Stimulated activated memory B cell treated with anti-CD40 and anti-IgM and Interleukin-4, amounts not matched to agents 10 μg/mL and 1 μg/mL and 100 μg/mL, for 72 hours (primary cell): Measurements from ENCODE around the gene CSNK2A2.
A peak's percentile ranks its signal among the peaks of the same experiment; 100 is the strongest.

Source experiments
- ATAC-seq: fragments of 150-1000 bp; cut with Tn5 transposase; 2 replicates; pipeline ENCODE4 v1.10.0; 2021
- H3K27ac Mint-ChIP-seq: one replicate; pipeline ENCODE4 v1.8.0; 2022; ENCODE audit warnings: mild to moderate bottlenecking, mixed read lengths
- H3K27me3 Mint-ChIP-seq: one replicate; pipeline ENCODE4 v1.8.0; 2022; ENCODE audit warnings: mixed read lengths
- H3K36me3 Mint-ChIP-seq: one replicate; pipeline ENCODE4 v1.8.0; 2022; ENCODE audit warnings: mixed read lengths
- H3K4me1 Mint-ChIP-seq: one replicate; pipeline ENCODE4 v1.8.0; 2022; ENCODE audit warnings: mixed read lengths
- H3K4me3 Mint-ChIP-seq: one replicate; pipeline ENCODE4 v1.8.0; 2022; ENCODE audit warnings: mild to moderate bottlenecking, moderate library complexity, mixed read lengths
- H3K9me3 Mint-ChIP-seq: one replicate; pipeline ENCODE4 v1.8.0; 2022; ENCODE audit warnings: mixed read lengths

The CSNK2A2 gene

DNA sequence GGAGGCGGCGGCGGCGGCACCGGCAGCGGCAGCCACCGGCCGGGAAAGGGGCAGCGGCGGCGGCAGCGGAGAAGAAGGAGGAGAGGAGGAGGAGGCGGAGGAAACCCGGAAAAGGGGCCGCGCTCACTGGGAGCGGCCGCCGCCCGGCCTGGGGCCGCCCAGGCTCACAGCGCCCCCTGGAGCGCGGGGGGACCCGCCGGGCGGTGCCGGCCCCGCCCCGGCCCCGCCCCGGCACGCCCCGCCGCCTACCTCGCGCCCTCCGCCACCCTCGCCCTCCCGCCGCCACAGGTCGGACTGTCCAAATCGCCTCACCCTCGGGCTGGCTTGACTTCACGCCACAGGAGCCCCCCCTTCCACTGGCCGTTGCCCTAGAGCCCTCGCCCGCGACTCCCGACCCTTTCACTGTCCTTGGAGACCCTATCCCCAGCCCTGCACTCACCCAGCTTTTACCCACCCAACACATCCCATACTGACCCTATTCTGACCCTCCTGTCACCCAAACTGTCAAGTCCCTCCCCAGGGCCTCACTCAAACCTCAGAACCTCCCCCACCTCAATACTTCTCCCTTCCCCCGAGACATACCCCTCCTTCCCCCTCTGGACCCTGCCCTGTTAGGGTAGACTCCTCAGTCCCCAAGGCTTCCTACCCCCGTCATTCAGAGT is at the start of gene CSNK2A2:
Gene CSNK2A2 (minus strand): TSS at position 85 of the 662 bp plus-strand sequence. CDS start 370 bp downstream, outside the sequence.
- H3K27me3 Mint-ChIP-seq: no peaks in the 10 kb centered on the region
- H3K9me3 Mint-ChIP-seq: no peaks in the 10 kb centered on the region
- peaks cover 22% of the 10 kb centered on the region for H3K36me3 Mint-ChIP-seq
- peak within 1 kb of the TSS; percentile 78 for H3K27ac Mint-ChIP-seq
- H3K4me1 Mint-ChIP-seq: peaks cover 34% of the 10 kb centered on the region
- peak within 1 kb of the TSS; percentile 86 for H3K4me3 Mint-ChIP-seq
- ATAC-seq: peak; percentile 94

DNA sequence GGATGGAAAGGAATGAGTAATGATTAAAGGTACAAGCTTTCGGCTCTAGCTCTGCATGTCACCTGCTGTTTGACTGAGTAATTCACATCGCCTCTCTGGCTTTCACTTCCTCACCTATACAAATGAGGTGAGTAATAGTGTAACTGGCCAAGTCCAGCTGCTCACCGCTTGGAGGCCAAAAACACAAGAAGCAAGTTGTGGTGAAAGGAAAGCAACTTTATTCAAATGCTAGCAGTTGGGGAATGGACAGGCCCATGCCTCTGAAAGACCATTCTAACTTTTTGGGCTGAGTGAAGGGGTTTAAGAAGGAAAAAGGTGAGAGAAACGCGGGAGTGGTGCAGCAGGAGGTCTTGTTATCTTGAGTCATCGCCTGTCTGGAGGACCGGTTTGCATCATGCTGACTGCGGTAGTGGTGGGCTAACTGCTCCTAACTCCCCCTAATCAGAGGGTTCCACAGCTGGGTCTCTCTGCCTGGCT is 45.7 kb upstream of the CSNK2A2 start:
- ATAC-seq: peak; percentile 99
- Mint-ChIP-seq H3K36me3 (no peaks in the 10 kb centered on the region), H3K4me3 (peak overlapping the region; percentile 22), H3K9me3 (no peaks in the 10 kb centered on the region), H3K27ac (peak overlapping the region; percentile 80), H3K4me1 (peaks cover 32% of the 10 kb centered on the region), H3K27me3 (no peaks in the 10 kb centered on the region)

DNA sequence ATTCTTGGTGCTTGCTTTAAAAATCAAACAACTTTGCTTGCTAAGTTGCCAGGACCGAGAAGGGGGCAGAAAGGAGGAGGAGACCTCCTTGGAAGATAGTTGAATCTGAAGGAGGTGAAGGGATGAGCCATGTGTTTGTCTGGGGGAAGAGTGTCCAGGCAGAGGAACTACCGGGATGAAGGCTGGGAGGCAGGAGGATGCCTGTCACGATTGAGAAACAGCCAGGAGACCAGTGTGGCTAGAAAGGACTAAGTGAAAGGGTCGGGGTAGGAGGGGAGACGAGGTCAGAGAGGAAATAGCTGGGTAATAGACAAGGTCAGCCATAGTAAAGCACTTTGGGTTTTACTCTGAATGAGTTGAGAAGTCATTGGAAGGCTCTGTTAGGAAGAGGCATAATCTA is 38.9 kb upstream of the CSNK2A2 start:
- H3K4me1 Mint-ChIP-seq: peaks cover 14% of the 10 kb centered on the region
- no peak overlapping the region for H3K27ac Mint-ChIP-seq
- no peaks in the 10 kb centered on the region for H3K36me3 Mint-ChIP-seq
- H3K9me3 Mint-ChIP-seq: no peaks in the 10 kb centered on the region
- H3K4me3 Mint-ChIP-seq: no peak overlapping the region
- H3K27me3 Mint-ChIP-seq: no peaks in the 10 kb centered on the region
- no peak for ATAC-seq

DNA sequence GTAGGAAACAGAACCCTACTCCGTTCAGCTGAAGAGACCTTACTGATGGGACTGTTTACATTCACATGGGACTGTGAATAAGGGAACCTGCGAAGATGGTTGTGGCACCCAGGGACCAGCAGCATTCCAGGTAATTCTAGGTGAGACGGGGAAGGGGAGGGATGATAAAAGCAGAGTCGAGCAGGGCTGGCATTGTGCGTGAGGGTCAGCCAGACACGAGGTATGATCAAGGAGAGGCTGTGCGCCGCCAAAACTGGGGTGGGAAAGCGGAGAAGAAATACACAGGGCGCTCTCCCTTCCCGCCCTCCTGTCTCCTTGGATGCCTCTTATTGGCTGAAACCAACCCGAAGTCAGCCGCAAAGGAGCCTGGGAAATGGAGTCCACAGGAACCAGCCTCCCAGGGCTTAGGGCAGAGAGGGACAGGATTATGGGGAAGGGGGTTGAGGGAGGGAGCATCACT is 38.4 kb upstream of the CSNK2A2 start:
- Mint-ChIP-seq H3K36me3 (no peaks in the 10 kb centered on the region), H3K4me1 (peaks cover 14% of the 10 kb centered on the region), H3K9me3 (no peaks in the 10 kb centered on the region), H3K27ac (peak overlapping the region; percentile 24), H3K4me3 (peak overlapping the region; percentile 86), H3K27me3 (no peaks in the 10 kb centered on the region)
- peak; percentile 93 for ATAC-seq

DNA sequence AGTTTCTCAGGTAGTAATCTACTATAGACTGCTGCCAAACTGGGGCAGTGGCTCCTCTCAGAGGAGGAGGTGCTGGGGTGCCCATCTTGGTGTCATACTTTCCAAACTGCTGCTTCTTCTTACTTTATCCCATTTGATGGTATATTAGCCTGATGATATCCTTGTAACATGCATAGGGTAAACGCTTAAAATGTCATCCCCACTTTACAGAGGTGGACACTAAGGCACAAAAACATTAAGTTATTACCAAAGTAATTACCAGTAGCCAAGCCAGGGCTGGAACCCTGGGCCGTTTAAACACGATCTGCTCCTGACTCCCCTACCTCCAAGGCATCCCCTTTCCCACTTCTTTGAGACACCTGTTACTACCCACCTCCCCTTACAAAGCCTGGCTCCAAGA is 37.8 kb upstream of the CSNK2A2 start:
- Mint-ChIP-seq H3K36me3 (no peaks in the 10 kb centered on the region), H3K4me3 (peak overlapping the region; percentile 86), H3K27ac (peak overlapping the region; percentile 24), H3K27me3 (no peaks in the 10 kb centered on the region), H3K9me3 (no peaks in the 10 kb centered on the region), H3K4me1 (peaks cover 14% of the 10 kb centered on the region)
- no peak for ATAC-seq

DNA sequence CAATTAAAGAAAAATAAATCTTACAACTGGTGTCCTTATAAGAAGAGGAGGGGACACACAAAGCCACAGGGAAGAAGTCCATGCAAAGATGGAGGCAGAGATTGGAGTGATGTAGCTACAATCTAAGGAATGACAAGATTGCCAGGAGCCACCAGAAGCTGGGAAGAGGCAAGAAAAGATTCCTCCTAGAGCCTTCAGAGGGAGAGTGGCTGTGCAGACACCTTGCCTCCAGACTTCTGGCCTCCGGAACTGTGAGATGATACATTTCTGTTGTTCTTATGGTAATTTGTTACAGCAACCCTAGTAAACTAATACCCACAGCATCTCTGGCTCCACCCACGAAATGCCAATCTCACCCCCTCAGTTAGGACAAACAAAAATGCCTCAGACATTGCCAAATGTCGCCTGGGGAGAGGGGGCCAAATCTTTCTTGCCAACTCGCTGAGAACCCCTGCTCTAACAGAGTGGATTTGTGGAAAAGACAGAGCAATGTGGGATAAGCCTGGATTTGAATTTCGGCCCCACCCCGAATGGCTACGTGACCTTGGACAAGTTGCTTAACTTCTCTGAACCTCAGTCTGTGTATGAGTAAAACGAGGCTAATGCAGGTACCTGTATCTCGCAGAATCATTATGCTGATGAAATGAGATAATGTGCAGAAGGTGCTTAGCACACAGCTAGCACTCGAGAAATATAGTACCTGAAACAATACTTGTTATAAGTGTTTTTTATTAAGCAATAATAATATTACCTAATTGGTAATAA is 37.1 kb upstream of the CSNK2A2 start:
- no peak for ATAC-seq
- Mint-ChIP-seq H3K9me3 (no peaks in the 10 kb centered on the region), H3K36me3 (no peaks in the 10 kb centered on the region), H3K4me1 (peaks cover 14% of the 10 kb centered on the region), H3K4me3 (no peak overlapping the region), H3K27me3 (no peaks in the 10 kb centered on the region), H3K27ac (no peak overlapping the region)

DNA sequence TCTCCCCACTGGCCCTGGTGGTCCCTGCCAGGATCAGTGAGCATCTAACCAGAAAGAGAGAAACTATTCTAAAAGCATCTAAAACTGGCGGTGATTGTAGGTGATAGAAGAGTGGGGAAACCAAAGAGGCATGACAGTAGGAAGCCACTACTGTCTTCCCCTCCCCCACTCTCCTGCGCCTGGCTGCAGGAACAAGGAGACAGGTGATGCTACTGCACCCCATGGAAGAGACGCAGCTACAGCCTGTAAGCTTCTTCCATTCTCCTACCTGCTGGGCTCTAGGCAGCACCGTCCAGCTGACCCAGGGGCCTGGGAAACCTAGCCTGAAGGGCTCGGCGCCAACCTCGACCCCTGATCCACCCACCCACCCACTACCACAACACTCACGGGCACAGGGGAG is 32.4 kb upstream of the CSNK2A2 start:
- H3K27ac Mint-ChIP-seq: no peak overlapping the region
- no peaks in the 10 kb centered on the region for H3K4me1 Mint-ChIP-seq
- no peak for ATAC-seq
- no peak overlapping the region for H3K4me3 Mint-ChIP-seq
- H3K9me3 Mint-ChIP-seq: no peaks in the 10 kb centered on the region
- peaks cover 7% of the 10 kb centered on the region for H3K27me3 Mint-ChIP-seq
- H3K36me3 Mint-ChIP-seq: no peaks in the 10 kb centered on the region

DNA sequence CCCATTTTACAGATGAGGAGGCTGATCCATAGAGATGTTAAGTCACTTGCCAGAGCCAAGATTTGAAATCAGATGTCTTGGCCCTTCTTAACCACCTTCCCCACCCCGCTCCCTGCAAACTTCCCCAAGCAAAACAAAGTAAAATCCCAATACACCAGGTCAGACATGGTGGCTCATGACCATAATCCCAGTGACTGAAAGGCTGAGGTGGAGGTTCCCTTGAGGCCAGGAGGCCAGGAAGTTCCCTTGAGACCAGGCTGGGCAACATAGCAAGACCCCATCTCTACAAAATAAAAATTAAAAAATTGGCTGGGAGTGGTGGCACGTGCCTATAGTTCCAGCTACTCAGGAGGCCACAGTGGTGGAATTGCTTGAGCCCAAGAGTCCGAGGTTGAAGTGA is 28.9 kb upstream of the CSNK2A2 start:
- Mint-ChIP-seq H3K4me3 (no peak overlapping the region), H3K4me1 (no peaks in the 10 kb centered on the region), H3K27ac (no peak overlapping the region), H3K27me3 (peaks cover 25% of the 10 kb centered on the region), H3K9me3 (no peaks in the 10 kb centered on the region), H3K36me3 (no peaks in the 10 kb centered on the region)
- ATAC-seq: no peak

DNA sequence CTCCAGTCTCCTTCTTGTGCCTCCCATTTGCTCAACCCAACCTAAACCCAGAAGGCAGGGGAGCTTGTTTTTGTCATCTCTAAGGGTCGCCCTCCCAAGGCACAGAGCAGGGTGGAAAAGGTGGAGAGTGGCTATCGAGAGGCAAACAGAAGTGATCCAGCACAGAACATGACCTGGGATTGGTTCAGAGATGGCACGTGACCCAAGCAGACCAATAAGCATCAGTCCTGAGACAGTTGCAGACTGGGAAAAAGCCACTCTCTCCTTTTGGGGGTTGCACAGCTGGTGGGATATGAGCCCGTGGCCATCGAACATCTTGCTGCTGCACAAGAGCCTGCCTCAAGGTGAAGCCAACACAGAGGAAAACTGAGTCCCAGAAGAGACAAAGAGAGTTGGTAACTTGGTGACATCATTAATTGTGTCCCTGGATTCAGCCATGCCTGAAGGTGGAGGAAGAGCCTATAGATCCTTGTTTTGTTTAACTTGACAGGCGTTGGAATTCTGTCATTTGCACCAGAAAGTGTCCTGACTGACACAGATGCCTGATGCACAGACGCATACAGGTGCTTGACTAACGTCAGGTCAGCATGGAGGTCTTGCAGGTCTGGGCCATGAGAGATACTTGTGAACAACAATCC is 28.2 kb upstream of the CSNK2A2 start:
- Mint-ChIP-seq H3K9me3 (no peaks in the 10 kb centered on the region), H3K4me3 (no peak overlapping the region), H3K36me3 (no peaks in the 10 kb centered on the region), H3K27ac (no peak overlapping the region), H3K4me1 (no peaks in the 10 kb centered on the region), H3K27me3 (peaks cover 25% of the 10 kb centered on the region)
- no peak for ATAC-seq

DNA sequence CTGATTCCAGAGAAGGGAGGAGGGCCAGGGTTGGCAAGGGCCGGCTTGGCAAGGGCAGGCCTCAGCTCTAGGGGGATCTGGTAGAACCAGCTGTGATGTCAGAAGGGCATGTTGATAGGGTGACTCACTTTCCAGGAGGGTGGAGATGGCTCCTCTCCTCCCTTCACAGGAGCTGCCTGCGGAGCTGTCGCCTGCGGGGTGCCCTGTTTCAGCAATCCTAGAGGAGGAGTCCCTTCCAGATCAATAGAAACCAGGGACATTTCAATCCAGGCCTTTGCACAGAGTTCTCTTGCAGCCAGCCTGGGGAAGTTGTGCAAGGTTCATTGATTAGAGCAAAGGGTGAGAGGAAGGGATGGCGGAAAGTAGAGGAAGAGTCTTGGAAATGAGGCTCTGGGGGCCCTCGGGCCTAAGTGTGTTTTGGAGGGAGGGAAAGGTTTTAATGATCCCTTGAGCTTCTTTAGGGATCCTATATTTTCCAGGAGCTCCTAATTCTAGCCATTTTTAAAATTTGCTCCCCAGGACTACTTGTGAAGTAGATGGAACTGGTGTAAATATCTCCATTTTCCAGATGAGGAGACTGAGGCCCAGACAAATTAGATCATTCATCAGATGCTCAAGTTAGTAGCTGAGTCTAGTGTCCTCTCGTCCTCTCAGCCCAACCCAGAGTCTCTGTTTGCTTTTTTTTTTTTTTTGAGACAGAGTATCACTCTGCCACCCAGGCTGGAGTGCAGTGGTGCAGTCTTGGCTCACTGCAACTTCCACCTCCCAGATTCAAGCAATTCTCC is 24.8 kb upstream of the CSNK2A2 start:
- Mint-ChIP-seq H3K27ac (no peak overlapping the region), H3K4me1 (peaks cover 6% of the 10 kb centered on the region), H3K36me3 (no peaks in the 10 kb centered on the region), H3K27me3 (peaks cover 32% of the 10 kb centered on the region), H3K9me3 (peaks cover 3% of the 10 kb centered on the region), H3K4me3 (no peak overlapping the region)
- ATAC-seq: no peak

DNA sequence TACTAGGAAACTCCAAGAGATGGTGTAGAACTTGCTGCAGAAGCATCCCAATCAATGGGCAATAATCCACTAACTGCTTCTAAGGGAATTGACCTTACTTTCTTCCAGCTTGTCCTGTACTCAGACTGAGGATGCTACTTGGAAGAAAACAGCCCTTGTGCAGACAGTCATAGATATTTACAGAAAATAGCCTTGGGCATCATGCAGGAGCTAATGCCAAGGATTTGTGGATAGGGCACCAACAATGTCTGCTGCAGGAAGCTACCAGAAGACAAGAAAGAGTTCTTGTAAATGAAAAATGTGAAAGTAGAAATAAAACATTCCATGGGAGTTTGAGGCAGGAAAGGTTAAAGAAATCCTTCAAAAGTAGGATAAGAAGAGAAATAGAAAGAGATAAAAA is 21.5 kb upstream of the CSNK2A2 start:
- no peak for ATAC-seq
- no peak overlapping the region for H3K4me3 Mint-ChIP-seq

DNA sequence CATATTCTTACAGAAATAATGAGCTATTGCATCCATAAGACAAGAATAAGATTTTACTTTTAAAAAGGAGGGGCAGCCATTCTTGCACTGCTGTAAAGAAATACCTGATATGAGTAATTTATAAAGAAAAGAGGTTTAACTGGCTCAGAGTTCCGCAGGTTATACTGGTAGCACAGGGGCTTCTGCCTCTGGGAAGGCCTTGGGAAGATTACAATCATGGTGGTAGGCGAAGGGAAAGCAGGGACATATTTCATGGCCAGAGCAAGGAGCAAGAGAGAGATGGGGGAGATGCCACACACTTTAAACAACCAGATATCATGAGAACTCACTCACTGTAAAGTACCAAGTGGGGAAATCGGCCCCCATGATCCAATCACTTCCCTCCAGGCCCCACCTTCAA is 20.9 kb upstream of the CSNK2A2 start:
- peaks cover 22% of the 10 kb centered on the region for H3K4me1 Mint-ChIP-seq
- H3K4me3 Mint-ChIP-seq: no peak overlapping the region
- ATAC-seq: no peak
- no peaks in the 10 kb centered on the region for H3K36me3 Mint-ChIP-seq
- H3K27me3 Mint-ChIP-seq: peaks cover 23% of the 10 kb centered on the region
- H3K9me3 Mint-ChIP-seq: peaks cover 3% of the 10 kb centered on the region
- H3K27ac Mint-ChIP-seq: no peak overlapping the region

More for the DNA sequence above, 21.5 kb upstream of the CSNK2A2 start:
- Mint-ChIP-seq H3K27ac (no peak overlapping the region), H3K36me3 (no peaks in the 10 kb centered on the region), H3K27me3 (peaks cover 30% of the 10 kb centered on the region), H3K9me3 (peaks cover 3% of the 10 kb centered on the region), H3K4me1 (peaks cover 15% of the 10 kb centered on the region)

DNA sequence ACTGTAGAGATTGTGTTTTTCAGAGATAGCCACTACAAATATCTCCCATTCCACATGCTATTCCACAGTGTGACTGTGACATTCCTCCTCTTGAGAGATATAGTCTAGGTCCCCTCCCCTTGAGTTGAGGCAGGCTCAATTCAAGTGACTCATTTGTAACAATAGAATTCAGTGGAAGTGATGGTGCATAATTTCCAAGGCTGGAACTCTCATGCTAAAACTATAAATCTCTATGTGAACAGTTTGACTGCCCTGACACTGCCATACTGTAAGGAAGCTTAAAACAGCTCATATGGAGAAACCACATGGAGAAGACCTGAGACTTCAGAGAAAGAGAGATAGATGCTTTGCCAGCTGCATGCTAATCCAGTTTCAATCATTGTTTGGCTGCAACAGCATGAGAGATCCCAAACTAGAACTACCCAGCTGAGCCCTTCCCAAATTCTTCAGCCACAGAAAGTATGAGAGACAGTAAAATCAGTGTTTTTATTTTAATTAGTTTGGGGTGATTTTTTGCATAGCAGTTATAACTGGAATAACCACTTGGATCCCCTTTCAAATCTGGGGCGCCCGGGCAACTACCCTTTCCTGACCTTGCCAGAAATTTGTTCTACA is 19.5 kb upstream of the CSNK2A2 start:
- Mint-ChIP-seq H3K27ac (no peak overlapping the region), H3K9me3 (peaks cover 7% of the 10 kb centered on the region), H3K4me3 (no peak overlapping the region), H3K4me1 (peaks cover 32% of the 10 kb centered on the region), H3K27me3 (peaks cover 16% of the 10 kb centered on the region), H3K36me3 (no peaks in the 10 kb centered on the region)
- ATAC-seq: no peak

DNA sequence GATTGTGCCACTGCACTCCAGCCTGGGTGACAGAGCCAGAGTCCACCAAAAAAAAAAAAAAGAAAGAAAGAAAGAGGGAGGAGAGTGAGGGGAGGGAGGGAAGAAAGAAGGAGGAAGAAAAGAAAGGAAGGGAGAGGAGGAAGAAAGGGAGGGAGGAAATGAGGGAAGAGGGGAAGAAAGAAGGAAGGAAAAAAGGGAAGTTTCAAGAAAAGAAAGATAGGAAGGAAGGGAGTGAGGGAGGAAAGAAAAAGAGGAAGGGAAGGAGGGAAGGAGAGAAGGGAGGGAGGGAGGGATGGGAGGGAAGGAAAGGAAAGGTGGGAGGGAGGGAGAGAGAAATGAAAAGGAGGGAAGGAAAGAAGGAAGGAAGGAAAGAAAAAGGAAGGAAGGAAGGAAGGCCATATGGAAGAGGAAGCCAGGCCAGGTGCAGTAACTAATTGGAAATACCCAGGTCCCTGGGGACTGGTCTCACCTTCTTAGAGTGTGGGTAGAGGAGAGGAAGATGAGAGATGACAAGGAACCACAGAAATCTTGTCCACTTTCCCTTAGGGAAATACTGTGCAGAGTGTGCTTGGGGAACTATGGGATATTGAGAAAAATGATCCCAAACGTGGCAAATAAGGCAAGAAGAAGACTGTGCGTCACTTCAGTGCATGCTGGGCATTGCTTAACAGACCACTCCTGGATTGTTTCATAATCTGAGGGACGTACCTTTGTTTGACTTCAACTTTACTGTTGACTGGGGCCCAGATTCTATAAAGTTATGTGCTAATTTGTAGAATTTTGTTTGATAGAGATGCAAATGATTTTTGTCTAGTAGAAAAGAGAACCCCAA is 15.1 kb upstream of the CSNK2A2 start:
- H3K36me3 Mint-ChIP-seq: no peaks in the 10 kb centered on the region
- peaks cover 29% of the 10 kb centered on the region for H3K4me1 Mint-ChIP-seq
- peaks cover 3% of the 10 kb centered on the region for H3K9me3 Mint-ChIP-seq
- H3K27me3 Mint-ChIP-seq: peaks cover 9% of the 10 kb centered on the region
- peak overlapping the region; percentile 16 for H3K4me3 Mint-ChIP-seq
- no peak for ATAC-seq
- no peak overlapping the region for H3K27ac Mint-ChIP-seq
